Muscle of leg (tissue), 11 donors: ENCODE results near the gene KRTAP1-3. TPM values are rescaled to one million over a fixed set of nuclear protein-coding genes. Genes with fewer than 3 reads are reported as not detected.

Source experiments
- DNase-seq: peaks from one replicate; pipeline ENCODE4 v3.0.0; 2013
- H3K27ac ChIP-seq: one replicate; pipeline ENCODE4 v1.5.1; 2013; ENCODE audit warnings: mild to moderate bottlenecking, low read length, control low read depth
- H3K27me3 ChIP-seq: one replicate; pipeline ENCODE4 v1.6.1; 2013; ENCODE audit warnings: low read length; ENCODE audit not compliant: control insufficient read depth, insufficient read depth
- H3K36me3 ChIP-seq: one replicate; pipeline ENCODE4 v1.6.1; 2013; ENCODE audit warnings: low read length; ENCODE audit not compliant: control insufficient read depth, insufficient read depth
- H3K4me1 ChIP-seq: one replicate; pipeline ENCODE4 v1.6.1; 2013; ENCODE audit warnings: low read length; ENCODE audit not compliant: control insufficient read depth, insufficient read depth
- H3K4me3 ChIP-seq: one replicate; pipeline ENCODE4 v1.5.1; 2013; ENCODE audit warnings: low read length, control low read depth
- H3K9me3 ChIP-seq: replicated peaks from 2 replicates; pipeline ENCODE4 v1.6.1; 2013; ENCODE audit warnings: low read depth, low read length; ENCODE audit not compliant: control insufficient read depth
- WGBS: methylation state at CpG from one replicate; pipeline ENCODE4 v1.1.5; 2013; ENCODE audit warnings: missing lambda C conversion rate; ENCODE audit not compliant: insufficient coverage; 5-methylcytosine and 5-hydroxymethylcytosine counted together
- polyA plus RNA-seq, 8 donors: library from polyadenylated mRNA; unstranded; fragments of 120-200 nt; gene quantifications; one replicate each; pipeline versions ENCODE4 v1.2.1 to v1.2.3, GENCODE V29; 2013; ENCODE audit warnings: inconsistent platforms in 1 of 8, low replicate concordance in 1 of 8; ENCODE audit not compliant: insufficient read length in 8 of 8, insufficient read depth in 1 of 8
- total RNA-seq: library from RNA; stranded (reverse); fragments of 120-200 nt; gene quantifications from one replicate; pipeline ENCODE4 v1.2.4, GENCODE V29; 2013

Gene KRTAP1-3
- total and polyA plus RNA-seq, 9 donors, result 0.12 to 0.32 TPM; not detected in 7

GRCh38 chr17:40995116-40995515 is 39.6 kb downstream of the KRTAP1-3 start:
- Histone ChIP-seq H3K4me1 (no peaks in the 10 kb centered on the region), H3K27ac (no peak overlapping the region), H3K27me3 (peaks cover 3% of the 10 kb centered on the region), H3K4me3 (no peak overlapping the region), H3K9me3 (no peaks in the 10 kb centered on the region), H3K36me3 (no peaks in the 10 kb centered on the region)
- no CpG with 5 or more reads among the region's 1 CpG for WGBS
- no peak for DNase-seq

GRCh38 chr17:40993839-40994238 is 40.8 kb downstream of the KRTAP1-3 start, which contains the start of gene KRTAP3-3:
Gene KRTAP3-3 (minus strand): TSS chr17:40994164. CDS start chr17:40994097, 67 bp downstream.
- no peaks in the 10 kb centered on the region for H3K9me3 ChIP-seq
- no CpG with 5 or more reads among the region's 4 CpGs for WGBS
- DNase-seq, result peak; percentile 25
- no peak within 1 kb of the TSS for H3K4me3 ChIP-seq
- H3K27me3 ChIP-seq, result peaks cover 3% of the 10 kb centered on the region
- H3K4me1 ChIP-seq, result no peaks in the 10 kb centered on the region
- H3K27ac ChIP-seq, result no peak within 1 kb of the TSS
- H3K36me3 ChIP-seq, result no peaks in the 10 kb centered on the region

- Histone ChIP-seq H3K4me1 (no peaks in the 10 kb centered on the region), H3K4me3 (no peak overlapping the region), H3K36me3 (no peaks in the 10 kb centered on the region), H3K27ac (no peak overlapping the region), H3K27me3 (peaks cover 3% of the 10 kb centered on the region), H3K9me3 (no peaks in the 10 kb centered on the region)
- no peak for DNase-seq
- no CpG with 5 or more reads among the region's 2 CpGs for WGBS
Measured at GRCh38 chr17:40993084-40993483, 41.6 kb downstream of the KRTAP1-3 start.

- Histone ChIP-seq H3K27ac (no peak overlapping the region), H3K4me3 (no peak overlapping the region), H3K36me3 (no peaks in the 10 kb centered on the region), H3K9me3 (no peaks in the 10 kb centered on the region), H3K4me1 (no peaks in the 10 kb centered on the region), H3K27me3 (peaks cover 3% of the 10 kb centered on the region)
- WGBS, result 90% methylated on average over 1 of the region's 3 CpGs
- DNase-seq, result no peak
Measured at GRCh38 chr17:40992666-40993065, 42.0 kb downstream of the KRTAP1-3 start.

GRCh38 chr17:40986920-40987319 is 47.8 kb downstream of the KRTAP1-3 start:
- H3K36me3 ChIP-seq, result no peaks in the 10 kb centered on the region
- peak; percentile 15 for DNase-seq
- H3K9me3 ChIP-seq, result no peaks in the 10 kb centered on the region
- H3K4me3 ChIP-seq, result no peak overlapping the region
- 53% methylated on average over 3 of the region's 8 CpGs for WGBS
- no peak overlapping the region for H3K27ac ChIP-seq
- H3K4me1 ChIP-seq, result no peaks in the 10 kb centered on the region
- H3K27me3 ChIP-seq, result peaks cover 3% of the 10 kb centered on the region

- WGBS, result no CpG with 5 or more reads among the region's 3 CpGs
- no peak within 1 kb of the TSS for H3K27ac ChIP-seq
- H3K4me3 ChIP-seq, result no peak within 1 kb of the TSS
- no peaks in the 10 kb centered on the region for H3K9me3 ChIP-seq
- H3K27me3 ChIP-seq, result peaks cover 3% of the 10 kb centered on the region
- DNase-seq, result no peak
- peaks cover 14% of the 10 kb centered on the region for H3K4me1 ChIP-seq
- no peaks in the 10 kb centered on the region for H3K36me3 ChIP-seq
Measured at GRCh38 chr17:40984226-40984625, 50.4 kb downstream of the KRTAP1-3 start, which contains the start of gene KRT40. Gene KRT40 (minus strand): TSS chr17:40984326. CDS start chr17:40984273, 53 bp downstream.

Other genes with a start within 250 kb of the KRTAP1-3 start
Only the 30 nearest of the 37 such genes appear.
- gene KRT12, start 167.7 kb downstream of the KRTAP1-3 start, total RNA-seq, result not detected
- gene KRT12, start 167.7 kb downstream of the KRTAP1-3 start, polyA plus RNA-seq, result 1 to 10 TPM in 1 of 8 donors, under 1 TPM in 7; 0.14 to 1.2 (median 0.22) TPM
- gene KRT20, start 149.6 kb downstream of the KRTAP1-3 start, total RNA-seq, result not detected
- under 1 TPM in 4 of 8 donors, not detected in 4; 0.13 to 0.59 (median 0.35) TPM for gene KRT20, start 149.6 kb downstream of the KRTAP1-3 start, polyA plus RNA-seq
- gene KRT23, start 97.2 kb downstream of the KRTAP1-3 start, total RNA-seq, result 0.27 TPM
- 1 to 10 TPM in 1 of 8 donors, under 1 TPM in 6, not detected in 1; 0.08 to 6.5 (median 0.22) TPM for gene KRT23, start 97.2 kb downstream of the KRTAP1-3 start, polyA plus RNA-seq
- 3.8 TPM for gene KRT39, start 67.9 kb downstream of the KRTAP1-3 start, total RNA-seq
- 1 to 10 TPM; 2.1 to 8.1 (median 6.3) TPM for gene KRT39, start 67.9 kb downstream of the KRTAP1-3 start, polyA plus RNA-seq
- 11.0 TPM for gene KRT40, start 50.5 kb downstream of the KRTAP1-3 start, total RNA-seq
- 10 to 100 TPM in 4 of 8 donors, 1 to 10 TPM in 4; 3.7 to 16.2 (median 10.1) TPM for gene KRT40, start 50.5 kb downstream of the KRTAP1-3 start, polyA plus RNA-seq
- gene KRTAP3-3, start 40.7 kb downstream of the KRTAP1-3 start, total RNA-seq, result not detected
- under 1 TPM in 1 of 8 donors, not detected in 7; 0.40 TPM for gene KRTAP3-3, start 40.7 kb downstream of the KRTAP1-3 start, polyA plus RNA-seq
- 0.18 TPM for gene KRTAP3-2, start 35.0 kb downstream of the KRTAP1-3 start, total RNA-seq
- 1 to 10 TPM in 1 of 8 donors, under 1 TPM in 7; 0.25 to 1.6 (median 0.61) TPM for gene KRTAP3-2, start 35.0 kb downstream of the KRTAP1-3 start, polyA plus RNA-seq
- not detected for gene KRTAP3-1, start 25.7 kb downstream of the KRTAP1-3 start, total RNA-seq
- gene KRTAP3-1, start 25.7 kb downstream of the KRTAP1-3 start, polyA plus RNA-seq, result not detected
- gene KRTAP1-5, start 7.7 kb downstream of the KRTAP1-3 start, total RNA-seq, result not detected
- gene KRTAP1-5, start 7.7 kb downstream of the KRTAP1-3 start, polyA plus RNA-seq, result not detected
- gene KRTAP1-4, start 4.7 kb downstream of the KRTAP1-3 start, total RNA-seq, result not detected
- gene KRTAP1-4, start 4.7 kb downstream of the KRTAP1-3 start, polyA plus RNA-seq, result not detected
- gene KRTAP1-1, start 6.6 kb upstream of the KRTAP1-3 start, total RNA-seq, result not detected
- gene KRTAP1-1, start 6.6 kb upstream of the KRTAP1-3 start, polyA plus RNA-seq, result not detected
- gene KRTAP2-1, start 12.4 kb upstream of the KRTAP1-3 start, total RNA-seq, result not detected
- not detected for gene KRTAP2-1, start 12.4 kb upstream of the KRTAP1-3 start, polyA plus RNA-seq
- not detected for gene KRTAP2-2, start 20.4 kb upstream of the KRTAP1-3 start, total RNA-seq
- gene KRTAP2-2, start 20.4 kb upstream of the KRTAP1-3 start, polyA plus RNA-seq, result not detected
- gene KRTAP2-3, start 25.2 kb upstream of the KRTAP1-3 start, total RNA-seq, result not detected
- gene KRTAP2-3, start 25.2 kb upstream of the KRTAP1-3 start, polyA plus RNA-seq, result not detected
- not detected for gene KRTAP2-4, start 31.0 kb upstream of the KRTAP1-3 start, total RNA-seq
- not detected for gene KRTAP2-4, start 31.0 kb upstream of the KRTAP1-3 start, polyA plus RNA-seq
- not detected for gene KRTAP4-7, start 49.3 kb upstream of the KRTAP1-3 start, total RNA-seq
- not detected for gene KRTAP4-7, start 49.3 kb upstream of the KRTAP1-3 start, polyA plus RNA-seq
- gene KRTAP4-8, start 63.3 kb upstream of the KRTAP1-3 start, total RNA-seq, result not detected
- gene KRTAP4-8, start 63.3 kb upstream of the KRTAP1-3 start, polyA plus RNA-seq, result not detected
- not detected for gene KRTAP4-16, start 67.3 kb upstream of the KRTAP1-3 start, total RNA-seq
- not detected for gene KRTAP4-16, start 67.3 kb upstream of the KRTAP1-3 start, polyA plus RNA-seq
- gene KRTAP4-9, start 70.5 kb upstream of the KRTAP1-3 start, total RNA-seq, result not detected
- gene KRTAP4-9, start 70.5 kb upstream of the KRTAP1-3 start, polyA plus RNA-seq, result under 1 TPM in 1 of 8 donors, not detected in 7; 0.31 TPM
- not detected for gene KRTAP4-11, start 83.5 kb upstream of the KRTAP1-3 start, total RNA-seq
- gene KRTAP4-11, start 83.5 kb upstream of the KRTAP1-3 start, polyA plus RNA-seq, result not detected
- not detected for gene KRTAP4-12, start 89.3 kb upstream of the KRTAP1-3 start, total RNA-seq
- gene KRTAP4-12, start 89.3 kb upstream of the KRTAP1-3 start, polyA plus RNA-seq, result not detected
- not detected for gene KRTAP4-6, start 105.7 kb upstream of the KRTAP1-3 start, total RNA-seq
- not detected for gene KRTAP4-6, start 105.7 kb upstream of the KRTAP1-3 start, polyA plus RNA-seq
- not detected for gene KRTAP4-5, start 115.0 kb upstream of the KRTAP1-3 start, total RNA-seq
- gene KRTAP4-5, start 115.0 kb upstream of the KRTAP1-3 start, polyA plus RNA-seq, result not detected
- gene KRTAP4-4, start 125.9 kb upstream of the KRTAP1-3 start, total RNA-seq, result not detected
- not detected for gene KRTAP4-4, start 125.9 kb upstream of the KRTAP1-3 start, polyA plus RNA-seq
- not detected for gene KRTAP4-3, start 133.3 kb upstream of the KRTAP1-3 start, total RNA-seq
- not detected for gene KRTAP4-3, start 133.3 kb upstream of the KRTAP1-3 start, polyA plus RNA-seq
- gene KRTAP4-2, start 143.3 kb upstream of the KRTAP1-3 start, total RNA-seq, result not detected
- gene KRTAP4-2, start 143.3 kb upstream of the KRTAP1-3 start, polyA plus RNA-seq, result not detected
- not detected for gene KRTAP4-1, start 150.0 kb upstream of the KRTAP1-3 start, total RNA-seq
- not detected for gene KRTAP4-1, start 150.0 kb upstream of the KRTAP1-3 start, polyA plus RNA-seq
- not detected for gene KRTAP9-1, start 155.0 kb upstream of the KRTAP1-3 start, total RNA-seq
- not detected for gene KRTAP9-1, start 155.0 kb upstream of the KRTAP1-3 start, polyA plus RNA-seq
- not detected for gene KRTAP9-2, start 191.8 kb upstream of the KRTAP1-3 start, total RNA-seq
- gene KRTAP9-2, start 191.8 kb upstream of the KRTAP1-3 start, polyA plus RNA-seq, result not detected
- gene KRTAP9-3, start 197.6 kb upstream of the KRTAP1-3 start, total RNA-seq, result not detected
- not detected for gene KRTAP9-3, start 197.6 kb upstream of the KRTAP1-3 start, polyA plus RNA-seq